Nephron (organoid): Measurements from ENCODE around the gene IBTK.
"Not testable (repeated sequence)": the region's sequence is repeated elsewhere in the genome, so short reads cannot be mapped to it uniquely, and the experiment has no call there.

Experiments used
- H3K27ac Mint-ChIP-seq, 3 experiments: 2 replicates each; pipeline ENCODE4 v1.8.0; 2020; ENCODE audit warnings: mixed read lengths in 3 of 3, mild to moderate bottlenecking in 2 of 3, moderate library complexity in 1 of 3
- H3K27me3 Mint-ChIP-seq: 2 replicates; pipeline ENCODE4 v1.8.0; 2021; ENCODE audit warnings: low read depth, mild to moderate bottlenecking, moderate library complexity, mixed read lengths
- H3K36me3 Mint-ChIP-seq: 2 replicates; pipeline ENCODE4 v1.8.0; 2020; ENCODE audit warnings: low read depth, mixed read lengths
- H3K4me1 Mint-ChIP-seq: 2 replicates; pipeline ENCODE4 v1.8.0; 2020; ENCODE audit warnings: mixed read lengths
- H3K4me3 Mint-ChIP-seq, 3 experiments: 2 replicates each; pipeline ENCODE4 v1.8.0; 2020; ENCODE audit warnings: mild to moderate bottlenecking in 3 of 3, mixed read lengths in 3 of 3, moderate library complexity in 2 of 3
- H3K9me3 Mint-ChIP-seq: 2 replicates; pipeline ENCODE4 v1.8.0; 2020; ENCODE audit warnings: mixed read lengths
- CTCF ChIP-seq, 3 experiments: fragments of 200-600 bp; sonication (generic); IDR thresholded peaks; one replicate each; pipeline ENCODE4 v1.5.0; 2021; ENCODE audit warnings: antibody characterized with exemption in 3 of 3; ENCODE audit not compliant: unreplicated experiment in 3 of 3

Gene IBTK

DNA sequence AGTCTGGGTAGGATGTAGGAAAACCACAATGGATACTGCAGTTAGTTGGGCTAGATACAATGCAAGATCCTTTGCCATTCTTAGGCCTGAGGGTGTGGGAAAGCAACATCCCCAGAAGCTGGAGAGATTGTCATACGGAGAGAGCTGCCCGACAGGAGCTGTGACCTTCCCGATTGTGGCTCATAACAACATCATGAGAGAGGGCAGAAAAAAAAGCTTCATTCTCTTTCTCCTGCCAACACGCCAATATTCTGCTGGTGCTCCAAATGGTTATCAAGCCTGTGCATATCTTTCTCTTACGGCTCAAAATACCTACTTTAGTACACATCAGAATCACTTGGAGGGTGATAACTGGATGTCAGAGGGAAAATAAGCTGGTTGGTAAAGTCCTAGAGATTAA is 81.1 kb downstream of the IBTK start:
- Mint-ChIP-seq H3K36me3 (peaks cover 51% of the 10 kb centered on the region), H3K9me3 (peaks cover 3% of the 10 kb centered on the region), H3K27ac (no peak overlapping the region), H3K27me3 (no peaks in the 10 kb centered on the region), H3K4me3 (no peak overlapping the region), H3K4me1 (peaks cover 5% of the 10 kb centered on the region)
- TF ChIP-seq CTCF (IDR thresholded peaks at IDR 0.05; ENCODE audit: unreplicated experiment in 3 of 3): no peak

DNA sequence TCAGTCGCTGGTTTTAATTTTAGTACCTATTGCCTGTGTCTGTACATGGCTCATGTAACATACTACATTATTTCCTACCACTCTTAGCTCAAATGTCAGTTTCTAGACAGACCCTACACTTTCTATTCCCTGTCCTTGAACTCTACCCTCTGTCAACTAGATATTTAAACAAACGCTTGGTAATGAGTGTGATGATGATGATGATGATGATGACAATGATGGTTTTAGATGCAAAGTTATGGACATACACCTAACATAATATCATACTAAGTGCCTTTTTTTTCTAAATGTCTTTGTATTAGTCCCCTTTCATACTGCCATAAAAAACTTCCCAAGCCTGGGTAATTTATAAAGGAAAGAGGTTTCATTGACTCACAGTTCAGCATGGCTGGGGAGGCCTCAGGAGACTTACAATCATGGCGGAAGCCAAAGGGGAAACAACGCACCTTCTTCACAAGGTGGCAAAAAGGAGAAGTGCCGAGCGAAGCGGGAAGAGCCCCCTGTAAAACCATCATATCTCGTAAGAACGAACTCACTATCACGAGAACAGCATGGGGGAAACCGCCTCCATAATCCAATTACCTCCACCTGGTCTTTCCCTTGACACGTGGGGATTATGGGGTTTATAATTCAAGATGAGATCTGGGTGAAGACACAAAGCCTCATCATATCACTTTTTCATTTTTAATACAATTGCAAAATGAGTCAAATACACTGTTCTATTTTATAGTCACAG is 87.1 kb downstream of the IBTK start:
- H3K4me3 Mint-ChIP-seq: no peak overlapping the region
- TF ChIP-seq CTCF (IDR thresholded peaks at IDR 0.05; ENCODE audit: unreplicated experiment in 3 of 3): no peak
- H3K27ac Mint-ChIP-seq: no peak overlapping the region
- peaks cover 10% of the 10 kb centered on the region for H3K9me3 Mint-ChIP-seq
- peaks cover 5% of the 10 kb centered on the region for H3K36me3 Mint-ChIP-seq
- H3K27me3 Mint-ChIP-seq: no peaks in the 10 kb centered on the region
- no peaks in the 10 kb centered on the region for H3K4me1 Mint-ChIP-seq

DNA sequence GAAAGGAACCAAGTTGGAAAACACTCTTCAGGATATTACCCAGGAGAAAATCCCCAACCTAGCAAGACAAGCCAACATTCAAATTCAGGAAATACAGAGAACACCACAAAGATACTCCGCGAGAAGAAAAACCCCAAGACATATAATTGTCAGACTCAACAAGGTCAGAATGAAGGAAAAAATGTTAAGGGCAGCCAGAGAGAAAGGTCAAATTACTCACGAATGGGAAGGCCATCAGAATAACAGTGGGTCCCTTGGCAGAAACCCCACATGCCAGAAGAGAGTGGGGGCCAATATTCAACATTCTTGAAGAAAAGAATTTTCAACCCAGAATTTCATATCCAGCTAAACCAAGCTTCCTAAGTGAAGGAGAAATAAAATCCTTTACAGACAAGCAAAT is 94.8 kb downstream of the IBTK start:
- H3K4me3 Mint-ChIP-seq, H3K4me1 Mint-ChIP-seq, H3K36me3 Mint-ChIP-seq, H3K27ac Mint-ChIP-seq, H3K27me3 Mint-ChIP-seq: not testable (repeated sequence)
- H3K9me3 Mint-ChIP-seq: peaks cover 45% of the 10 kb centered on the region

GRCh38 chr6:82151147-82151546 is 96.4 kb downstream of the IBTK start:
- not testable (repeated sequence) for H3K36me3 Mint-ChIP-seq, H3K27me3 Mint-ChIP-seq, H3K4me1 Mint-ChIP-seq, H3K27ac Mint-ChIP-seq, H3K4me3 Mint-ChIP-seq
- H3K9me3 Mint-ChIP-seq: peaks cover 39% of the 10 kb centered on the region

DNA sequence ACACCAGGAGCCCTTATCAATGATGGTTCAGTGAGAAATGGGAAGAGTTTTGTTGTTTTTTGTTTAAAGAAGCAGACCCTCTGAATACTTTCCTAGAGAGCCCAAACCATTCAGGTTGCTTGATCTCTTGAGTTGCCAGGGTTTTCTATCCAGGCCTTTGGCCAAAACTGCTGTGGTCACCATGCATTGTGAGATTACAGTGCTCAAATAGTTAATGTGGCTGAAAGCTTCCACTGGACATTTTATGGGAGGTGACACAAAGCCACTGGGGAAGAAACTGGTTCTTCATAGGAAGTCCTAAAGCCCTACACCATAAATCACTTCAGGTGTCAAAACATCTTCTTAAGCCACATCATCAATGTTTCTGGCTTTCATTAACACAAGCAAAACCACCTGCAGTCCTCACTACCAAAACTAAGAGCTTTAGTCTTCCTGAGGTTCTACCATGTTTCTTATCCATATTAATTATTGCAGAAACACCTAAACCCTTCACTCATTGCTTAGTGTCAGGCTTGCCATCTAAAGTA is 101.6 kb downstream of the IBTK start:
- H3K4me3 Mint-ChIP-seq: no peak overlapping the region

GRCh38 chr6:82144852-82145340 is 102.6 kb downstream of the IBTK start:
- Mint-ChIP-seq H3K36me3 (no peaks in the 10 kb centered on the region), H3K27ac (peak overlapping the region; percentile 22 to 53 (median 32)), H3K4me3 (no peak overlapping the region), H3K9me3 (peaks cover 3% of the 10 kb centered on the region), H3K4me1 (peaks cover 20% of the 10 kb centered on the region), H3K27me3 (no peaks in the 10 kb centered on the region)
- no peak for TF ChIP-seq CTCF (IDR thresholded peaks at IDR 0.05; ENCODE audit: unreplicated experiment in 3 of 3)

More for the DNA sequence above, 101.6 kb downstream of the IBTK start:
- TF ChIP-seq CTCF (IDR thresholded peaks at IDR 0.05; ENCODE audit: unreplicated experiment in 3 of 3): no peak
- no peaks in the 10 kb centered on the region for H3K36me3 Mint-ChIP-seq
- H3K27ac Mint-ChIP-seq: no peak overlapping the region
- no peaks in the 10 kb centered on the region for H3K27me3 Mint-ChIP-seq
- H3K4me1 Mint-ChIP-seq: peaks cover 20% of the 10 kb centered on the region
- H3K9me3 Mint-ChIP-seq: peaks cover 9% of the 10 kb centered on the region
